GM08714 (cell line): Measurements from ENCODE around the gene STON1.
A peak's percentile ranks its signal among the peaks of the same experiment; 100 is the strongest.
"Not testable (repeated sequence)": the region's sequence is repeated elsewhere in the genome, so short reads cannot be mapped to it uniquely, and the experiment has no call there.

Experiments used
- H3K4me3 ChIP-seq: fragments of 200-500 bp; sonication (Bioruptor generic); 2 replicates; pipeline ENCODE4 v1.5.1; 2014; ENCODE audit warnings: mild to moderate bottlenecking, low read length, inconsistent platforms
- ZNF274 ChIP-seq: IDR thresholded peaks from 2 replicates; pipeline ENCODE4 v1.6.1; 2012; ENCODE audit warnings: mild to moderate bottlenecking, low read depth, low read length

Gene STON1

GRCh38 chr2:48512571-48512970 lies 17.4 kb upstream of the STON1 start:
- no peak overlapping the region for H3K4me3 ChIP-seq
- TF ChIP-seq ZNF274: no peak

GRCh38 chr2:48514348-48515003 lies 15.5 kb upstream of the STON1 start:
- no peak overlapping the region for H3K4me3 ChIP-seq
- no peak for TF ChIP-seq ZNF274

GRCh38 chr2:48515513-48515985 lies 14.4 kb upstream of the STON1 start:
- H3K4me3 ChIP-seq: no peak overlapping the region
- no peak for TF ChIP-seq ZNF274

- H3K4me3 ChIP-seq: no peak overlapping the region
- TF ChIP-seq ZNF274: no peak
Observed at GRCh38 chr2:48519593-48519992, 10.4 kb upstream of the STON1 start.

GRCh38 chr2:48524756-48525155 lies 5.2 kb upstream of the STON1 start:
- not testable (repeated sequence) for H3K4me3 ChIP-seq

- H3K4me3 ChIP-seq: no peak overlapping the region
- no peak for TF ChIP-seq ZNF274
Observed at GRCh38 chr2:48525269-48525943, 4.5 kb upstream of the STON1 start.

- TF ChIP-seq ZNF274: no peak
- H3K4me3 ChIP-seq: no peak overlapping the region
Observed at GRCh38 chr2:48527226-48527885, 2.6 kb upstream of the STON1 start.

- no peak for TF ChIP-seq ZNF274
- no peak overlapping the region for H3K4me3 ChIP-seq
Observed at GRCh38 chr2:48528431-48528830, 1.5 kb upstream of the STON1 start.

GRCh38 chr2:48529194-48529593 lies 760 bp upstream of the STON1 start:
- TF ChIP-seq ZNF274: no peak
- no peak overlapping the region for H3K4me3 ChIP-seq

- TF ChIP-seq ZNF274: no peak
- H3K4me3 ChIP-seq: peak overlapping the region; percentile 56; the same call in 1 of the 2 replicates
Observed at GRCh38 chr2:48529676-48530032, 300 bp upstream of the STON1 start.

GRCh38 chr2:48531141-48531648 lies 1.2 kb downstream of the STON1 start:
- H3K4me3 ChIP-seq: no peak overlapping the region; the same call in 1 of the 2 replicates

GRCh38 chr2:48532174-48532573 lies 2.2 kb downstream of the STON1 start:
- H3K4me3 ChIP-seq: no peak overlapping the region
- no peak for TF ChIP-seq ZNF274

More at GRCh38 chr2:48531141-48531648, 1.2 kb downstream of the STON1 start:
- TF ChIP-seq ZNF274: no peak

- TF ChIP-seq ZNF274: no peak
Observed at GRCh38 chr2:48532824-48533223, 2.9 kb downstream of the STON1 start.

GRCh38 chr2:48534781-48535180 lies 4.8 kb downstream of the STON1 start:
- H3K4me3 ChIP-seq: no peak overlapping the region
- no peak for TF ChIP-seq ZNF274

More at GRCh38 chr2:48532824-48533223, 2.9 kb downstream of the STON1 start:
- no peak overlapping the region for H3K4me3 ChIP-seq

- no peak for TF ChIP-seq ZNF274
- H3K4me3 ChIP-seq: no peak overlapping the region
Observed at GRCh38 chr2:48540237-48540935, 10.4 kb downstream of the STON1 start.
